GM12878 (cell line): ENCODE measurements around the gene IQCH. TPM values are rescaled to one million over a fixed set of nuclear protein-coding genes. Genes with fewer than 3 reads are reported as not detected.

Experiments
- ATAC-seq: fragments of 200-7000 bp; cut with Tn5 transposase; 3 replicates; pipeline ENCODE4 v1.9.1; 2020; ENCODE audit warnings: mild to moderate bottlenecking, moderate library complexity
- BruUV-seq: library from RNA; stranded (reverse); fragments of 400-500 nt; replicated peaks from 2 replicates; lab custom pipeline; 2021; lab: Mats Ljungman, UMichigan
- CTCF ChIA-PET: fragments of 300-600 bp; sonication (Branson Sonifier 250); formaldehyde crosslinking; extraction: SDS; loops from one replicate; lab custom pipeline; 2021; ENCODE audit warnings: inconsistent platforms; lab: Yijun Ruan, JAX
- POLR2A ChIA-PET: fragments of 350-600 bp; formaldehyde crosslinking; extraction: SDS; loops from one replicate; lab custom pipeline; 2021; ENCODE audit warnings: inconsistent platforms; lab: Charles Lee
- RAD21 ChIA-PET: fragments of 300-600 bp; sonication (Branson Sonifier 250); formaldehyde crosslinking; loops from one replicate; lab custom pipeline; 2023; ENCODE audit warnings: antibody characterized with exemption; ENCODE audit not compliant: unreplicated experiment; lab: Charles Lee
- SMC1A ChIA-PET: fragments of 300-600 bp; sonication (Branson Sonifier 250); formaldehyde crosslinking; loops from one replicate; lab custom pipeline; 2023; ENCODE audit not compliant: unreplicated experiment, uncharacterized antibody; lab: Charles Lee
- DNase-seq: peaks from one replicate; pipeline ENCODE4 v3.0.0-alpha.2; 2011; ENCODE audit warnings: low read depth, low spot score
- FAIRE-seq: peaks from 3 replicates; lab custom pipeline; 2011; peaks lifted over from hg19 to GRCh38; lab: Jason Lieb, UNC
- H2AFZ ChIP-seq: 2 replicates; pipeline ENCODE4 v1.6.0; 2011; ENCODE audit warnings: low read depth, low read length, control low read depth; ENCODE audit not compliant: control insufficient read depth
- H3K27ac ChIP-seq: 2 replicates; pipeline ENCODE4 v1.5.1; 2011; ENCODE audit warnings: control low read depth; ENCODE audit not compliant: control insufficient read depth, insufficient read depth
- H3K27me3 ChIP-seq, 2 experiments: replicated peaks in 1 of 2; 2 replicates each; pipeline versions ENCODE4 v1.6.0 to v1.6.1; 2011; ENCODE audit warnings: low read length in 1 of 2; ENCODE audit not compliant: control insufficient read depth in 2 of 2, insufficient read depth in 2 of 2
- H3K36me3 ChIP-seq, 2 experiments: 2 replicates each; pipeline ENCODE4 v1.5.1; 2011; ENCODE audit warnings: low read length in 1 of 2; ENCODE audit not compliant: control insufficient read depth in 2 of 2, insufficient read depth in 2 of 2
- H3K4me1 ChIP-seq: 2 replicates; pipeline ENCODE4 v1.6.1; 2011; ENCODE audit warnings: mild to moderate bottlenecking, low read length, moderate library complexity, mixed read lengths; ENCODE audit not compliant: control insufficient read depth, insufficient read depth
- H3K4me2 ChIP-seq: 2 replicates; pipeline ENCODE4 v1.6.0; 2011; ENCODE audit warnings: control low read depth; ENCODE audit not compliant: control insufficient read depth, insufficient read depth
- H3K4me3 ChIP-seq: fragments of 200-600 bp; sonication (generic); 2 replicates; pipeline ENCODE4 v1.5.1; 2016
- H3K79me2 ChIP-seq: 2 replicates; pipeline ENCODE4 v1.6.0; 2011; ENCODE audit warnings: low read length; ENCODE audit not compliant: control insufficient read depth, insufficient read depth
- H3K9ac ChIP-seq: 2 replicates; pipeline ENCODE4 v1.8.0; 2011; ENCODE audit warnings: low read length, control low read depth, mixed read lengths; ENCODE audit not compliant: control insufficient read depth, insufficient read depth
- H3K9me3 ChIP-seq: replicated peaks from 3 replicates; pipeline ENCODE4 v1.5.1; 2011; ENCODE audit warnings: mild to moderate bottlenecking, low read length; ENCODE audit not compliant: control insufficient read depth, insufficient read depth
- H4K20me1 ChIP-seq: 2 replicates; pipeline ENCODE4 v1.6.0; 2011; ENCODE audit not compliant: control insufficient read depth, insufficient read depth
- BCLAF1 ChIP-seq: fragments of 450-650 bp; IDR thresholded peaks from 2 replicates; pipeline ENCODE4 v1.6.1; 2017; ENCODE audit warnings: antibody characterized with exemption, mild to moderate bottlenecking, moderate library complexity
- E4F1 ChIP-seq: fragments of 450-650 bp; IDR thresholded peaks from 2 replicates; pipeline ENCODE4 v1.6.1; 2018; ENCODE audit warnings: borderline replicate concordance, mild to moderate bottlenecking; ENCODE audit not compliant: partially characterized antibody
- GATAD2B ChIP-seq: fragments of 450-650 bp; conservative IDR thresholded peaks from 2 replicates; pipeline ENCODE4 v1.6.1; 2017; ENCODE audit warnings: low read depth, mild to moderate bottlenecking, moderate library complexity
- PKNOX1 ChIP-seq: fragments of 450-650 bp; IDR thresholded peaks from 2 replicates; pipeline ENCODE4 v1.6.1; 2016; ENCODE audit warnings: mild to moderate bottlenecking
- RB1 ChIP-seq: fragments of 450-650 bp; formaldehyde crosslinking; IDR thresholded peaks from 2 replicates; pipeline ENCODE4 v1.6.1; 2017; ENCODE audit warnings: mild to moderate bottlenecking, borderline replicate concordance
- SIX5 ChIP-seq: IDR thresholded peaks from 2 replicates; pipeline ENCODE4 v1.6.1; 2011; ENCODE audit warnings: mild to moderate bottlenecking, low read depth, low read length, moderate library complexity; ENCODE audit not compliant: severe bottlenecking
- SREBF2 ChIP-seq: IDR thresholded peaks from 2 replicates; pipeline ENCODE4 v1.6.1; 2012; ENCODE audit warnings: mild to moderate bottlenecking, low read length
- TARDBP ChIP-seq: IDR thresholded peaks from 2 replicates; pipeline ENCODE4 v1.6.1; 2016; ENCODE audit warnings: borderline replicate concordance
- TCF7 ChIP-seq: IDR thresholded peaks from 2 replicates; pipeline ENCODE4 v1.6.1; 2014; ENCODE audit warnings: antibody characterized with exemption, borderline replicate concordance
- ZNF217 ChIP-seq: fragments of 450-650 bp; IDR thresholded peaks from 2 replicates; pipeline ENCODE4 v1.6.1; 2017; ENCODE audit warnings: antibody characterized with exemption, mild to moderate bottlenecking
- WGBS: methylation state at CpG from one replicate; pipeline ENCODE4 v1.1.6; 2016; ENCODE audit warnings: low lambda C conversion rate; ENCODE audit not compliant: insufficient replicate concordance, insufficient coverage; ENCODE audit errors: missing lambda C conversion rate; 5-methylcytosine and 5-hydroxymethylcytosine counted together
- in situ Hi-C: fragments of 300-500 bp; cut with MboI; formaldehyde crosslinking; loops from 9 replicates; pipeline ENCODE4 v1.14.3; 2018; ENCODE audit warnings: mixed read lengths
- intact Hi-C: fragments of 100-400 bp; cut with micrococcal nuclease; formaldehyde crosslinking; loops from one replicate; pipeline ENCODE4 v1.14.2; 2022; ENCODE audit not compliant: unreplicated experiment
- polyA plus RNA-seq, 11 experiments: library from polyadenylated mRNA; depleted of rRNA in 4 of 11; unstranded in 6 of 11; stranded (reverse) in 5 of 11; fragments of >200 nt; fragmentation: Nextera tagmentation in 4 of 11; fragmentation: Illumina TruSeq in 1 of 11; extraction: Ambion mirVana in 4 of 11; extraction: Trizol in 1 of 11; gene quantifications; 1 replicate in 1 of 11; 2 replicates in 10 of 11; pipeline versions ENCODE4 v1.2.1 to v1.2.3, GENCODE V29; 2011 to 2016; ENCODE audit warnings: inconsistent platforms in 2 of 11, missing spikeins in 2 of 11, low read depth in 1 of 11
- total RNA-seq, 4 experiments: library from RNA; depleted of rRNA in 3 of 4; stranded (reverse); fragments of >200 nt in 3 of 4; fragmentation: Illumina TruSeq in 1 of 4; extraction: Trizol in 1 of 4; gene quantifications; 2 replicates each; pipeline versions ENCODE4 v1.2.1 to v1.2.3, GENCODE V29; 2013 to 2021

Gene IQCH
- total and polyA plus RNA-seq, 10 of the 15 experiments (the other 5 are each of a cell fraction or from before 2014, with no cell fraction given) = 0.29 to 1.3 (median 0.99) TPM

GRCh38 chr15:67403428-67404154 is 149.0 kb downstream of the IQCH start:
- Histone ChIP-seq H3K79me2 (no peaks in the 10 kb centered on the region), H3K4me1 (no peaks in the 10 kb centered on the region), H3K9ac (no peak overlapping the region), H3K4me2 (no peak overlapping the region), H3K36me3 (no peaks in the 10 kb centered on the region), H4K20me1 (no peaks in the 10 kb centered on the region), H3K4me3 (no peak overlapping the region), H3K27me3 (no peaks in the 10 kb centered on the region; a peak in 1 of 4 replicates), H3K27ac (no peak overlapping the region), H3K9me3 (no peaks in the 10 kb centered on the region), H2AFZ (no peak overlapping the region)
- TF ChIP-seq TARDBP (no peak), BCLAF1 (no peak), RB1 (no peak), ZNF217 (no peak), TCF7 (no peak), E4F1 (no peak), SIX5 (no peak), SREBF2 (no peak), PKNOX1 (no peak), GATAD2B (no peak)
- ATAC-seq = no peak
- BruUV-seq = no TSS peak
- SMC1A ChIA-PET = no interaction called here
- RAD21 ChIA-PET = no interaction called here
- POLR2A ChIA-PET = no interaction called here
- in situ Hi-C loops = no loop called here
- intact Hi-C loops = no loop called here
- no peak for DNase-seq
- no peak for FAIRE-seq
- 57% methylated on average over 4 of the region's 4 CpGs for WGBS
- CTCF ChIA-PET = interaction anchor here (1.0 to 2.2 kb wide), 2 partner anchors 10 to 15 kb away, joined by 3 to 5 read pairs; no protein-coding TSS in a partner anchor
